Posterior vena cava (tissue), 2 donors: Measurements from ENCODE around the gene STIM2. TPM values are rescaled to one million over a fixed set of nuclear protein-coding genes. Genes with fewer than 3 reads are reported as not detected.

Experiments used
- DNase-seq: peaks from one replicate; pipeline ENCODE4 v3.0.0-alpha.2; 2020; ENCODE audit warnings: low spot score
- intact Hi-C, 2 donors: fragments of 100-400 bp; cut with DNase I; formaldehyde crosslinking; loops; one replicate each; pipeline versions ENCODE4 v1.14.1 to v1.14.2; 2022 to 2023
- total RNA-seq, 2 donors: library from RNA; stranded (reverse); fragmentation: NEBNext Ultra II Directional; extraction: Animal tissue kit (Norgen Biotek cat#: 25700); gene quantifications; one replicate each; pipeline ENCODE4 v1.2.1, GENCODE V29; 2021
- donor health status: DM: yes; HTN: yes; CAD: no.
- donor health status: DM: yes; HTN: yes; CAD: no.

Gene STIM2
- total RNA-seq, 2 donors from 2014 or later, result 17.0 to 17.4 TPM

GRCh38 chr4:27048429-27049238 lies 188.0 kb downstream of the STIM2 start:
- DNase-seq, result no peak
- intact Hi-C loops, result no loop called here

DNA sequence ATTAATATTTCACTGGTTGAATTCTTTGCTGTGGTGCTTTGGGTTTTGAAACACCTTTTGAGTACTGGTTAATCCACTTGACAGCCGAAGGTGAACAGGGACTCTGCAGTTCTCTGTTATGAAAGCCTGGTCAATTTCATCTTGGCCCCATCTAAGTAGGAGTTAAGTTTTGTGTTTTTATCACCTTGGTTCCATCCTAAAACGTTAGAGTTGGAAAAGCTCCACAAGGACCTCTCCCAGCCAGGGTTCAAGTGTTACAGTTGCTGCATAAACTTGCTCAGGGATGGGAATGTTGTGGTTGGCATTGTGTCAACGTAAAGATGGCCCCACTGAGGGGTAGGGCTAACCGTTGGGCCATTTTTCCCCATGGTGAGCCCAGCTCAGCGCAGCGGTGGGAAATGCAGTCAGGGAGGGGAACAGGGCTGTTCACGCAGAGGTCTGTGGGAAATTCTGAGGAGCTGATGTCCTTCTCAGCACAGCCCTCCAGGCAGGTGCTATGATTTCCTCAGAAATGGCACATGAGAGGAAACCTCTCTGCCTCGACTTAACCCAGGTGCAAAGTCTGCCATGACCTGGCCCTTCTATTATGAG lies 188.7 kb downstream of the STIM2 start:
- DNase-seq, result no peak
- intact Hi-C loops, result no loop called here

DNA sequence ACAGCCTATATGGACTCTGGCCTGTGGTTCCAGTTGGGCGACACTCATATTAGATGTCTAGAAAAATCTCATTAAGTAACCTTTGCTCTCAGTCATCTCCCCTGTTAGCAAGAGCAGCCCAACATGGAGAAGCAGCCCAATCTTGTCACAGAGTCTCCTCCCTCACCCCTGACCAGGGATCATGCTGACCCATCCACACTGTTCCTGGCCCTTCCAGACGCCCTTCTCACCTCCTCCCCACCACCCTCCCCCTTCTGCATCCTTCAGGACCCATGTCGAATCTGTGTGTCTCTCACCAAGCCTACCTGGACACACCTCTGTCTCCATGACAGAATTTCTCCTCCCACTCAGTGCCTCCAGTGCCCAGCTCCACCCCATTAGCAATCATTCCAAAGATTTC lies 190.1 kb downstream of the STIM2 start:
- no peak for DNase-seq
- intact Hi-C loops, result no loop called here

GRCh38 chr4:27055221-27055760 lies 194.7 kb downstream of the STIM2 start:
- intact Hi-C loops, result no loop called here
- no peak for DNase-seq

DNA sequence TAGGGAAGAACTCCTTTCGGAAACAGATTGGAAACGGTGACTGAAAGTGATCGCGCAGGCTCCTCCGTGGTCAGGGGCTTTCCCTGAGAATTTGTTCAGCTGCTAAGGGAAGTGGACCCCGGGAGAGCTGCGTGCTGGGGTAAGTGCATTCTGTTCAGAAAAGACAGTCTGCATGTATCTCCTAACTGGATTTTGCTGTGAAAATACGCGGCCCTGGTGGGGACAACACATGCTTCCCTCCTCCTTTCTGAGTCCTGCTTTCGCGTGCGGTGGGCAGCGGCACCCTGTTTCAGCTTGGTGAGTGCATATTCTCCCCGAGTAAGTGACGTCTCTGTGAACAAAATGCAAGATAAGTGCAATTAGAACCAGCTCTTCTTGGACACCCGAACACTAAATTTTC lies 195.6 kb downstream of the STIM2 start:
- intact Hi-C loops, result no loop called here
- no peak for DNase-seq

DNA sequence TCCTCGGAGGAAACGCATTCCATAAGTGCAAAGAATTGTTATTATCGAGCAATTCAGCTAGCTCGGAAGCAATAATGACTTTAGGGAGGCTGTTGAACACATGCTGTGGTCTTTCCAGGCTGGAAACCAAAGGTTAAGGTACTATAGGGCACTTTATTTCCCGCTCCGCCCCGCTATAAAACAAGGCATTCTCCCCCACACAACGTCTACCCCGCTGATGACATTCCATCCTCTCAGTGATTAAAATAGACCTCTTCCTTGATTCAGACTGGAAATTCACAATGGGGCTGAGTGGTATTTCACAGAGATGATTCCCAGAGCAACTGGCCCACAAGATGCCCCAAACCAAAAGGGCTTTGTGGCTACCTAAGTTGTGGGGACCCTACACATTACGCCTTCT lies 196.4 kb downstream of the STIM2 start:
- intact Hi-C loops, result no loop called here
- no peak for DNase-seq

GRCh38 chr4:27057662-27058061 lies 197.0 kb downstream of the STIM2 start:
- intact Hi-C loops, result no loop called here
- DNase-seq, result no peak

DNA sequence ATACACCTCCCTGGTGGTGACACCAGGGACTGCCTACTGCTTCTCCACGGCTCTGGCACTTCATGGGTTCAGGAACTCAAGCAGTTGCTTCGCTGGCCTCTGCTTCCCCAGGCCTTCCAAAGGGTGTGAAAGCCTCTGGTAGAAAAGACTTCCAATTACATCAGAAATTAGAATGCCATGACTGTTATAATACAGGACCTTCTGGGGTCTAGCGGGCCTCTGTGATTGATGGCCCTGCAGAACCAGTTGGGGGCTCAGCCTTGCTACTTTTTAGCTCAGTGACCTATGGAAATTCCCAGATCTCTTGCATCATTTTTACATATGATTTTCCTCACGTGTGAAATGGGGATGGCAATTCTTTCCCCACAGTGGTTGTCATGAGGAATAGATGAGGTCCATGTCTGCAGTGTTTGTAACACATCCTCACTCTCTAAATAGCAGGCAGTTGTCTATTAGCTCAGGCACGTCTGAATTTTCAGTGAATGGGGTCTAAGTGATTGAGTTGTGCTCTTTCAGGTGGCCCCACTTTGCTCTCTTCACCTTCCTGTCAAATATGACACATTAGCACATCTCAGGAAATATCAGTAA lies 198.3 kb downstream of the STIM2 start:
- no peak for DNase-seq
- intact Hi-C loops, result no loop called here

- no peak for DNase-seq
- intact Hi-C loops, result no loop called here
These were observed 198.8 kb downstream of the STIM2 start for GRCh38 chr4:27059446-27059845.

DNA sequence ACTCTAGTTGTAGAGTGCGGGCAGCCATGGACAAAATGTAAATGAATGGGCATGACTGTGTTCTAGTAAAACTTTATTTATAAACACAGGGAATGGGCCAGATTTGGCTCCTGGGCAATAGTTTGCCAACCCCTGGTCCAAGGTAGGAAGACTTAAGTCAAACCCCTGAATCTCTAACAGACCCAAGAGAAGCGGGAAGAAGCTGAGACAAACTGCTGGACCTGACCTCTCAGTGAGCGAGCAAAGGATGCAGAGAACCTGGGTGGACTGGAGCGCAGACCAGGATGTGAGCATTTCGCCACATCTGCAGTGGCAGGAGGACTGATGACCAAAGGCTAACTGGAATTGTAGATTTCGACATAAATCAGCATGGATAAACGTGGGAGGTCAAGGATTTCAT lies 201.6 kb downstream of the STIM2 start:
- no peak for DNase-seq
- intact Hi-C loops, result no loop called here

- intact Hi-C loops, result no loop called here
- no peak for DNase-seq
These were observed 205.9 kb downstream of the STIM2 start for GRCh38 chr4:27066591-27066990.

DNA sequence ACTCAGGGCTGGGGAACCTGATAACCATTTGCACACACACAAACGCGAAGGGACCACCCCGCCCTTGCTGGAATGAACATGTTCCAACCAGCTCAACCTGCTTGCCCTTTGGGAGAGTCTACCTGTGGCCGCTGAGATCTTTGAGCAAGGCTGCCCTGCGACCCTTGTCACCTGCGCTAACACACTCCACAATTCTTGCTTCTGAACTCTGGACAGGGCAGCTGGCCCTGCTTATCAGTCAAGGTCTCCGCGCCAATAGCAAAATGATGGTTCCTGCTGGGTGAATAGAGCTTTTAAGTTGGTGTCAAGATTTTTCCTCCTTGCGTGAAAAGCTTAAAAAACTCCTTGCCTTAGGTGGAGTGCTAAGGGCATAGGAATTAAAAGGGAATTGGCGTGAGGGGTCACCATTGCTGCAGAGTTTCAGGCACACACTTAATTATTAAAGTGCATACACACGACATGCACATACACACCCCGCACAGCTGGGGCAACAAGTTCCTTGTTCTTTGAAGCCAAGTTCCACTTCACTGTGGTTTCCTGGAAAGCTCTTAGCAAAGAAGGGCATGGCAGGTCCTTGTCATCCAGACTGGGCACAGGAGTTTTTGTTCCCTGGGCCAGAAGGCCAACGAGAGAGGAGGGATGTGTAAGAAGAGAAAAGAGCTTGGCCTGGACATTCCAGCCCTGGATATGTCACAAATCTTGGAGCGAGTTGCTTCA lies 207.7 kb downstream of the STIM2 start:
- no peak for DNase-seq
- intact Hi-C loops, result no loop called here
